GM15510 (cell line): Measurements from ENCODE around the gene WDR82.

Experiments
- POLR2A ChIP-seq: IDR thresholded peaks from 3 replicates; pipeline ENCODE4 v1.6.1; 2011; ENCODE audit warnings: borderline replicate concordance; ENCODE audit not compliant: insufficient read length; ENCODE audit errors: extremely low read depth

WDR82 gene

GRCh38 chr3:52208556-52208955 is 69.9 kb downstream of the WDR82 start:
- no peak for TF ChIP-seq POLR2A

GRCh38 chr3:52205727-52206372 is 72.6 kb downstream of the WDR82 start:
- no peak for TF ChIP-seq POLR2A
